GM13977 (cell line): ENCODE results near the gene FYTTD1.

ENCODE experiments used
- DNase-seq: peaks from one replicate; pipeline ENCODE4 v3.0.0; 2012; ENCODE audit warnings: low spot score
- CTCF ChIP-seq: IDR thresholded peaks from 2 replicates; pipeline ENCODE4 v1.5.1; 2012; ENCODE audit warnings: mild to moderate bottlenecking, control low read depth; ENCODE audit not compliant: insufficient read depth; ENCODE audit errors: extremely low read depth, missing control alignments
- in situ Hi-C: fragments of 300-500 bp; cut with MboI; formaldehyde crosslinking; loops from one replicate; pipeline ENCODE4 v1.12.0; 2022; ENCODE audit warnings: low sequenced_read_pairs, low pct_unique_long_range_greater_than_20kb, mixed read lengths, inconsistent platforms; ENCODE audit not compliant: unreplicated experiment

FYTTD1 gene

GRCh38 chr3:197789309-197789708 lies 39.6 kb downstream of the FYTTD1 start:
- TF ChIP-seq CTCF = no peak
- in situ Hi-C loops = no loop called here
- no peak for DNase-seq

- no peak for TF ChIP-seq CTCF
- DNase-seq = no peak
- in situ Hi-C loops = no loop called here
Measured at GRCh38 chr3:197790033-197790432, 40.4 kb downstream of the FYTTD1 start.

GRCh38 chr3:197791113-197791891 lies 41.6 kb downstream of the FYTTD1 start, which contains the start of gene LRCH3:
Gene LRCH3 (plus strand): TSS chr3:197791254. CDS start chr3:197791279, 25 bp downstream.
- in situ Hi-C loops = no loop called here
- TF ChIP-seq CTCF = no peak
- DNase-seq = peak; percentile 91

GRCh38 chr3:197791892-197792647 lies 42.4 kb downstream of the FYTTD1 start:
- no peak for TF ChIP-seq CTCF
- in situ Hi-C loops = no loop called here
- DNase-seq = peak; percentile 63

- DNase-seq = peak; percentile 62
- in situ Hi-C loops = no loop called here
- no peak for TF ChIP-seq CTCF
Measured at GRCh38 chr3:197793247-197793646, 43.6 kb downstream of the FYTTD1 start.

- TF ChIP-seq CTCF = no peak
- in situ Hi-C loops = no loop called here
- no peak for DNase-seq
Measured at GRCh38 chr3:197794115-197794514, 44.4 kb downstream of the FYTTD1 start.
